Activated CD4-positive, alpha-beta T cell treated with anti-CD3 and anti-CD28 coated beads, Interleukin-2, amount 50 U/mL, for 1 hour (primary cell): ENCODE results near the gene ATAT1.

Experiments used
- DNase-seq: peaks from one replicate; pipeline ENCODE4 v3.0.0-alpha.2; 2020

Gene ATAT1

DNA sequence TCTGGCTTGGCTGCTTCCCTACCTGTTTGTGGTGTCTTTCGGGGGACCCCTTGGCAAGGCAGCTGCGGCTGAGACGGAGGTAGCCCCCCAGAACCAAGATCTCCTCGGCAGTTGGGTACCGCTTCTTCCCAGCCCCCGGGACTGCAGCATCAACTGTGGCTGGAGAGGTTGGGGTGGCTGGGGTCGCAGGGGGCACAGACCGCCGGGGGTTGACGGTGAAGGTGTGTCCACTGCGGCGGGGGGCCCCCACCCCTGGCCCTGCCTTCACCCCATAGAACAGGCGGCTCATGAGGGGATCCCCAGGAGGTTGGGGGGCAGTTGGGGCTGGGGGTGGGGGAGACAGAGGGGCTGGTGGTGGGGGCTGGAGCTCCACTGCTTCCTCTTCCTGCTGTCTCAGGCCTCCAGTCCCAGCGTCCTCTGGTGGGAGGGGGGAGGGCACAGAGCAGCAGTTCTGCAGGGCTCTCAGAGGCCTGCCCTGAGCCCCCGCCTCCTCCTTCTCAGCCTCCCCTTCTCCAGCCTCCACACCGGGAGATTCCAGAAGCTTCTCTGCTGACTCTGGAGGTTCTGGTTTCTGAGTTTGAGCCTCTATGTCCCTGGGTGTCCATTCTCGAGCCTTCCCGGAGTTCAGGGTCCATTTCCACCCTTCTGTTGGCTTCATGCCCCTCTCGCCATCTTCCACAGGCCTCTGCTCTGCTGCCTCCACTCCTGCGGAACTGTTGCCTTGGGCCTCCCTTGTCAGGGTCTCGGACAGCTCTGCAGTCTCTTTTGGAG is 57.9 kb downstream of the ATAT1 start:
- peak; percentile 45 for DNase-seq

- no peak for DNase-seq
Observed at GRCh38 chr6:30685157-30686008, 58.7 kb downstream of the ATAT1 start.

DNA sequence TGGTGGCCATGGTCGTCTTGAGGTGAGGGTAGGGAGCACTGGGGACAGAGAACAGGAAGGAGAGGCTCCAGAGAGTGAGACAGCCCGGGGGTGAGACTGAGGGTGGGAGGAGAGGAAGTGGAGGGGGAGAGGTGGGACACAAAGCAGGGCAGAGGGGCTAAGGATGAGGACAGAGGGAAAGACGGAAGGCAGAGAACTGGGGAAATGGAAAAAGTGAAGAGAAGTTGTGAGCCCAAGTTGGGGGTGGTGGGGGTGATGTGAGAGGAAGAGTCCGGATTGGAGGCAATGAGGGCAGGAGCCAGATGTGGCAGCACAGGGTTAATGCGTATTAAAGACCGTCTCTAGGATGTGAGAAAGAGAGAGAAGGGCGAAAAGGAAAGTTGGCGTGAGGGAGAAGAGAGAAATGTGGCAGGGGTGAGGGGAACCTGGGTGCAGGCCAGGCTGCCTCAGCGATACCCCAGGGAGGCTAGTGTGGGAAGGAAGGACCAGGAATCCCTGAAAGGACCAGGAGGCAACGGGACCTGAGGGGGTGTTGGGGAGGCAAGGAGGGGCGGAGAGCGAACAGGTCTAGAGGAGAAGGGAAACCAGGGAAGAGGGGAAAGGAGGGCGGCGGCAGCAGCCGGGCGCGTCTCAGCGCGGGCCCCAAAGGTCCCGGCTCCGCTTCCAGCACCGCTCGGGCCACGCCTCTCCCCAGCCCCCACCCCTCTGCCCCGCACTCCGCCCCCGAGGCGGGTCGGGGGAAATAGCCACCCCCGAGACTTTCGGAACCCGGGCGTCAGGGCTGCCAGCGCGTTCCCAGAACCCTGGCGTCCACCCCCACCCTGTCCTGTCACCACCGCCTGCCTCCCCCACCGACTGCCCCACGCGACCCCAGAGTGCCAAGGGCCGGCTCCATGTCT is 59.6 kb downstream of the ATAT1 start, which contains the start of gene PPP1R18:
PPP1R18 (minus strand) TSS at position 637 of the 899 bp plus-strand sequence; CDS start at position 10, 627 bp downstream.
- peak; percentile 83 for DNase-seq

DNA sequence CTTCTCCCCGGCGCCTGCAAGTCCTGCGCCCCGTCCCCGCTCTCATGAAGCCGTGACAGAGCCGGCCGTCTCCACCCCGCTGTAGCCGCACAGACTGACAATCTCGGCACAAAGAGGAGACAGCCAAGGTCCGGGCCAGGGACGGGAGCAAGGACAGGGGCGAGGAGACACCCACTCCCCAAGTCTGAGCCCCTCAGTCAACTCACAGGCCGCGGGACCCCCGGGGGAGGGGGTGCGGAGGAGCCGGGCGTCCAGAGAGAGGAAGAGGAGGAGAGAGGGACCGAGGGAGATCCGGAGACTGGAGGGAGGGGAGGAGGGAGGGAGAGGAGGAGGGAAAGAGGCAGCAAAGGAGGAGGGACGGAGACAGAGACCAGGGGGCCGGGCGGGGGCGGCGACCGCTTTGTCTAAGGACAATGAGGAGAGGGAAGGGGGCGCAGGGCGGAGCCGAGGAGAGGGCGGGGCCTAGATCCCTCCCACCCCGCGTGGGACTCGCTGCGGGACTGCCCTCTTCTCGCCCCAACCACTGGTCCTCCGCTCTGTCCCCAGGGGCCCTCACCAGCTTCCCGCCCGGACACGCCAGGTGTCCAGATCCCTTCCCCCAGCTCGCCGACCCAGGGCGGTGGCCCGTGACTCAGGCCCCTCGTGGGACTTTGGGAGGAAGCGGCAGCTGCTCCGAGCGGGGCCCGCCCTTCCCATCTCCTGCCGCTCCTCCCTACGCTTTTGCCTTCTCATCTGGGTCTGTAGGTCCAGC is 60.4 kb downstream of the ATAT1 start:
- DNase-seq, result peak; percentile 60

DNA sequence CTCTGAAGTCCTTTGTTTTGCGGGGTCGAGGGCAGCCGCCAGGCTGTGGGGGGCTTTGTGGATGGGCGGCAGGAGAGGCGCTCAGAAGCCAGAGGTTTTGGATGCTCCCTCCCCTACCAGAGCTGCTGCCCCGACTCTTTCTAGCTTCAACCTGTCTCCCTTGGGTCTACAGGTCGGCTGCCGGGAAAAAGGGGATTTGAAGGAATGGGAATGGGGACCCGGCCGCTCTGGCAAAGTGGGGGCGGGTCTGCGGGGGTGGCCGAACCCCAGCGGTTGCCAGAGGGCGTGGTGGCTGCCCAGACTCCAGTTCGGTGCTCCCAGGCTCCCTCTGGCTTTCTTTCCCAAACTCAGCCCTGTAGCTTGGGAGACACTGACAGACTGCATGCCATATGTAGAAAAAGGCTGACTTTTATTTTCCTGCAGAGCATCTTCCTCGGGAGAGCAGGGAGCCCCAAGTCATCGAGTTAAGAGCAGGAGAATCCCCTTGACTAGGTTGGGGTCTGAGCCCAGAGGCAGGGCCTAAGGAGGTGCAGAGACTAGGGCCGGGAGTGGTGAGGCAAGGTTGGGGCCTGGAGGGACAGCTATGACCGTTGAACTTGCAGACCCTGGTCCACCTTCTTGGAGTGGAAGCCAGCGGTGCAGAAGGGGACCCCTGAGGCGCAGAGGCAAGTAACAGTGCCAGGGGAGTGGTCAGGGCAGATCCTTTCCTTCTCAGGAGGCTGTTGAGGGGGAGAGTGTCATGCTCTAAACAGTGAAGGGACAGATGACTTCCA is 61.2 kb downstream of the ATAT1 start:
- DNase-seq, result no peak

- no peak for DNase-seq
Observed at GRCh38 chr6:30688569-30688968, 61.9 kb downstream of the ATAT1 start.

- DNase-seq, result no peak
Observed at GRCh38 chr6:30689022-30689865, 62.6 kb downstream of the ATAT1 start.

GRCh38 chr6:30689985-30690384 is 63.3 kb downstream of the ATAT1 start:
- DNase-seq, result no peak

GRCh38 chr6:30690403-30691207 is 63.9 kb downstream of the ATAT1 start, which contains the start of gene NRM:
TSS of gene NRM (minus strand) at chr6:30690984. CDS start at chr6:30690974, 10 bp downstream.
- peak; percentile 66 for DNase-seq

GRCh38 chr6:30691208-30691847 is 64.7 kb downstream of the ATAT1 start:
- no peak for DNase-seq
